GM12874 (cell line): ENCODE results near the gene SCP2.

ENCODE experiments used
- TF ChIP-seq, protein P1 (sequence below): IDR thresholded peaks from 2 replicates; pipeline ENCODE4 v1.5.1; 2011; ENCODE audit warnings: low read depth, mild to moderate bottlenecking, control low read depth, low read length, moderate library complexity; ENCODE audit not compliant: insufficient read depth

SCP2 gene, protein sequence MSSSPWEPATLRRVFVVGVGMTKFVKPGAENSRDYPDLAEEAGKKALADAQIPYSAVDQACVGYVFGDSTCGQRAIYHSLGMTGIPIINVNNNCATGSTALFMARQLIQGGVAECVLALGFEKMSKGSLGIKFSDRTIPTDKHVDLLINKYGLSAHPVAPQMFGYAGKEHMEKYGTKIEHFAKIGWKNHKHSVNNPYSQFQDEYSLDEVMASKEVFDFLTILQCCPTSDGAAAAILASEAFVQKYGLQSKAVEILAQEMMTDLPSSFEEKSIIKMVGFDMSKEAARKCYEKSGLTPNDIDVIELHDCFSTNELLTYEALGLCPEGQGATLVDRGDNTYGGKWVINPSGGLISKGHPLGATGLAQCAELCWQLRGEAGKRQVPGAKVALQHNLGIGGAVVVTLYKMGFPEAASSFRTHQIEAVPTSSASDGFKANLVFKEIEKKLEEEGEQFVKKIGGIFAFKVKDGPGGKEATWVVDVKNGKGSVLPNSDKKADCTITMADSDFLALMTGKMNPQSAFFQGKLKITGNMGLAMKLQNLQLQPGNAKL

DNA sequence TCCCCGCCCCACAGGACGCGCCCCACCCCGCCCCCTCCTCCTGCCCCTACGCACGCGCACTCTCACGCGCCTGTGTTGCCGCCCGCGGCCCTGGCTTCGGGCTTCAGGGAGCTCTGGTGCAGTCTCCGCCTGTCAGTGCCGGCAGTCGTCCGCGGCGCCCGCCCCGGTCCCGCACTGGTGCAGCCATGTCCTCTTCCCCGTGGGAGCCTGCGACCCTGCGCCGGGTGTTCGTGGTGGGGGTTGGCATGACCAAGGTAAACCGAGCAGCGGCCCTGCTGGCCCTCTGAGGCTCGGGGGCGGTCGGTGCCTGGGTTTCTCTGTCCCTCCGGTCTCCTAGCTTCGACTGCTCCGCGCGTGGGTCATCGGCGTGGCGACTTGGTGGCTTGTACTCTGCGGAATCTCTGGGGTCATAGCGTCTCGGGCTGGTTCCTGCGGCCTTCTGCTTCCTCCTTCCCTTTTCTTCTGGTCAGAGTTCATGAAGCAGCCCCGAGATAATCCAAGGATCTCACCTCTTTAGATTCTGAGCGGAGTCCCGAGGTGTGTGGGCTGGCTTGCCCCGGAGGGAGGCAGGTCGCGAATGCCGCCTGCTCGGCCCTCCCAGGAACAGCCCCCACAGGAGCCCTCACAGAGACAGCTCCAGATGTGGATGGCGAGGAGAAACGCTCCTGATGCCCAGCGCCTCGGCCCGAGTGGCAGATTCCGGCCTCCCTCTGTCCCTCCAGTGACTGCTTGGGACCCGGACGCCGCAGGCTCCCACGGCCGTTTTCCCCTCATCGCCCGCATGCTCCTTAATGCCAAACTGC is at the start of gene SCP2:
TSS of gene SCP2 (plus strand) at position 65 of the 803 bp plus-strand sequence. CDS start at position 186, 121 bp downstream.
- TF ChIP-seq, protein P1, sequence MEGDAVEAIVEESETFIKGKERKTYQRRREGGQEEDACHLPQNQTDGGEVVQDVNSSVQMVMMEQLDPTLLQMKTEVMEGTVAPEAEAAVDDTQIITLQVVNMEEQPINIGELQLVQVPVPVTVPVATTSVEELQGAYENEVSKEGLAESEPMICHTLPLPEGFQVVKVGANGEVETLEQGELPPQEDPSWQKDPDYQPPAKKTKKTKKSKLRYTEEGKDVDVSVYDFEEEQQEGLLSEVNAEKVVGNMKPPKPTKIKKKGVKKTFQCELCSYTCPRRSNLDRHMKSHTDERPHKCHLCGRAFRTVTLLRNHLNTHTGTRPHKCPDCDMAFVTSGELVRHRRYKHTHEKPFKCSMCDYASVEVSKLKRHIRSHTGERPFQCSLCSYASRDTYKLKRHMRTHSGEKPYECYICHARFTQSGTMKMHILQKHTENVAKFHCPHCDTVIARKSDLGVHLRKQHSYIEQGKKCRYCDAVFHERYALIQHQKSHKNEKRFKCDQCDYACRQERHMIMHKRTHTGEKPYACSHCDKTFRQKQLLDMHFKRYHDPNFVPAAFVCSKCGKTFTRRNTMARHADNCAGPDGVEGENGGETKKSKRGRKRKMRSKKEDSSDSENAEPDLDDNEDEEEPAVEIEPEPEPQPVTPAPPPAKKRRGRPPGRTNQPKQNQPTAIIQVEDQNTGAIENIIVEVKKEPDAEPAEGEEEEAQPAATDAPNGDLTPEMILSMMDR = no peak

DNA sequence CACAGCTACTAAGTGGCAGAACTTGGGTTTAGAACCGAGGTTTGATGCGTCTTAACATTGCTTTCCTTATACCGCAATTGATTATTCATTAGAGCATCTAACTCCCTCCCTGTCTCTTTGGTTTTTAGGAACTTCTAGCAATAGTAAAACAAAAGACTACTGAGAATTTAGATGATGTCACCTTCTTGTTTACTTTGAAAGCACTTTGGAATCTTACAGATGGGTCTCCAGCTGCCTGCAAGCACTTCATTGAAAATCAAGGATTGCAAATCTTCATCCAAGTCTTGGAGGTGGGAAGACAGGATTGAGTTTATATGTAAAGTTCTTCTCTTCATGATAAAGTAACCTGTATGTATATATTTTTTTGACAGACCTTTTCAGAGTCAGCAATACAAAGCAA is 49.5 kb upstream of the SCP2 start:
- TF ChIP-seq, protein P1 = no peak

DNA sequence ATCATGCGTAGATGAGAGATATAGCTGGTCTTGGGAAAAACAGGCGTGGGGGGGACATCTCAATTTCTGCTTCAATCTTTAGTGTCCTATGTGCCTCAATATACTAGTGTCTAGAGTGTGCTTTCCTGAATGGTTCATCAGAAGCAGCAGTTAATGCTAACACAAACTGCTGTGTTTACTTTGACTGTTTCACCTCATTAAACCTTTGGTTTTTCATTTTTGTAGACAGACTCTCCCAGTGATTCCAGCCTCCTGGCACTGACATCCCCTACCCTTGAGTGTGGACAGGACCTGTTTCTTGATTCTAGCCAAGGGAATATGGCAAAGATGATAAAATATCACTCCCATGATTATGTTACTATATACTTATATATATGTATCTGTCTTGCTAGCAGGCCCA is 46.9 kb upstream of the SCP2 start:
- TF ChIP-seq, protein P1 = no peak

DNA sequence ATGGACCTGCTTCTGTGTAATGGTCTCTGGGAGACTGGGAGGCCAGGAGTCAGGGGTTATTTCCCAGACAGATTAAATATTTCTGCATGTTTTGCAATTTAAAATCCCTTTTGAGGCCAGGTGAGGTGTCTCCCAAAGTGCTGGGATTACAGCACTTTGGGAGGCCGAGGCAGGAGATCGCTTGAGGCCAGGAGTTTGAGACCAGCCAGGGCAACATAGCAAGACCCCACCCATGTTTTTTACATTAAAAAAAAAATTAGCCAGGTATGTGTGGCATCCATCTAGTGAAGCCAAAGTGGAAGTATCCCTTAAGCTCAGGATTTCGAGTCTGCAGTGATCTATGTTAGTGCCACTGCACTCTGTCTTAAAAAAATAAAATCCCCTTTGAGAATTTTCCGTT is 39.6 kb upstream of the SCP2 start:
- TF ChIP-seq, protein P1 = no peak

DNA sequence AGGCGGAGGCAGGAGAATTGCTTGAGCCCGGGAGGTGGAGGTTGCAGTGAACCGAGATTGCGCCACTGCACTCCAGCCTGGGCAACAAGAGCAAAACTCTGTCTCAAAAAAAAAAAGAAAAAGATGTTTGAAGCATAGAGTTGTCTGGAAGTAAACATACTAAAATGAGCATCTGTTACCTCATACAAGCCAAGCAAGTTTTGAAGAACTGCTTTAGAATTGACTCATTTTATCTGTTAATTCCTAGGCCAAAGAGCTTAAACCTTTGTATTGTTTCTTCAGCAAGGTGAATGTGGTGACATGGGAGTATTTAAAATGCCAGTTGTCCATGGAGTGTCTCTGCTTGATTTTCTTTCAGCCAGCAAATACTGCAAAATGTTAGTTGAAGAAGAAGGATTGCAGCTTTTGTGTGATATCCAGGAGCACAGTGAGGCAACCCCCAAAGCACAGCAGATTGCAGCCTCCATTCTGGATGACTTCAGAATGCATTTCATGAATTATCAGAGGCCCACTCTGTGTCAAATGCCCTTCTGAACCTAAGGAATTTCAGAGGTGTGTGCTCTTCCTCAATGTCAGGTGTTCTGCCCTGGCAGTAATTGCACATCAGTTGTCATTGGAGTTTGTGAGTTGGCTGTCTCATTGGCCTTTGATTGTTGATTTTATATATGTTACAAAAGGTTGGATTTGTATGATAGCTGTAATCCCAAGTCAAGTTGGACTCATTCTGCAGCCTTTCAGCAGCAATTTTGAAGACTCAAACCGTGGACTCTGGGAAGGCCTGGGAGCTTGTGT is 34.5 kb upstream of the SCP2 start:
- TF ChIP-seq, protein P1 = no peak

DNA sequence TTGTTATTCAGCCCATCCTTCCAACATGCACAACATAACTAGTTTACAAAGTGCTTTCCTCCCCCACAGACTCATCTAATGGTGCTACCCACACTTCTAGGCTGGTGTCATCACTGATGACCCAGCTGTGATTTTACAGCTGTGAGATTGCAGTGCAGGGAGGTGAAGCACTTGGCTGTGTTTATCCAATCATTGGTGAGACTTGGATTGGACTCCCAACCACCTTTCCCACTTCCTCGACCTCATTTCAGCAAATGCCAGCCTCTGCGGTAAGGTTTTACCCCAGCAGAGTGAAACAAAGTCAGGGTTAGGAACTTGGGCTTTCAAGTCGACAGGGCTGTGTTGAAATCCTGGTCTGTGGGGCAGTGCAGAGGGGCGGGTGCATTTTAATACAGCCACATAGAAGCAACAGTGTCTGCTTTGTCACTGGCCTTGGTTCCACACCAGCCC is 27.6 kb upstream of the SCP2 start:
- TF ChIP-seq, protein P1 = no peak
